Measurements from ENCODE around the gene PRDX2.

DNA sequence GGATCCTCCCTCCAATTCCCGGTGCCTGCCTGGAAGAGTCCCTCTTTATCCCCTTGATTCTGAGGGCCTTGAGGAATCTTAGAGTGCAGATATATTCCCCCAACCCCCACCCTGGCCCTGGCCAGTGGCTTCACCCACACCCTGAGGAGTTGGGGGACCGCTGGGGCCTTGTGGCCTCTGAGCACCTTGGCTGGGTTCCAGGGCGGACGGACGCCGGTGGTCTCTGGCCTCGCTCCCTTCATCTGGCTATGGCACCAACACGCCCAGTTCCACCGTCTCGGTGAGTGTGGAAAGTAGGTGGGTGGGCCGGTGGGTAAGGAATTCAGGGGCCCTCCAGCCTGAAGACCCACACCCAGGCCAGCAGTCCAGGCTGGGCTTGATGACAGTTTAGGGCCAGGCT, 41.7 kb upstream of the PRDX2 start:
- TF ChIP-seq, protein P1, sequence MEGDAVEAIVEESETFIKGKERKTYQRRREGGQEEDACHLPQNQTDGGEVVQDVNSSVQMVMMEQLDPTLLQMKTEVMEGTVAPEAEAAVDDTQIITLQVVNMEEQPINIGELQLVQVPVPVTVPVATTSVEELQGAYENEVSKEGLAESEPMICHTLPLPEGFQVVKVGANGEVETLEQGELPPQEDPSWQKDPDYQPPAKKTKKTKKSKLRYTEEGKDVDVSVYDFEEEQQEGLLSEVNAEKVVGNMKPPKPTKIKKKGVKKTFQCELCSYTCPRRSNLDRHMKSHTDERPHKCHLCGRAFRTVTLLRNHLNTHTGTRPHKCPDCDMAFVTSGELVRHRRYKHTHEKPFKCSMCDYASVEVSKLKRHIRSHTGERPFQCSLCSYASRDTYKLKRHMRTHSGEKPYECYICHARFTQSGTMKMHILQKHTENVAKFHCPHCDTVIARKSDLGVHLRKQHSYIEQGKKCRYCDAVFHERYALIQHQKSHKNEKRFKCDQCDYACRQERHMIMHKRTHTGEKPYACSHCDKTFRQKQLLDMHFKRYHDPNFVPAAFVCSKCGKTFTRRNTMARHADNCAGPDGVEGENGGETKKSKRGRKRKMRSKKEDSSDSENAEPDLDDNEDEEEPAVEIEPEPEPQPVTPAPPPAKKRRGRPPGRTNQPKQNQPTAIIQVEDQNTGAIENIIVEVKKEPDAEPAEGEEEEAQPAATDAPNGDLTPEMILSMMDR (IDR thresholded peaks at IDR 0.05; ENCODE audit: poor library complexity), result no peak
- no peak for TF ChIP-seq EZH2phosphoT487 (IDR thresholded peaks at IDR 0.05; ENCODE audit: low read depth, severe bottlenecking, unreplicated experiment)

Measured in hepatocyte (in vitro differentiated cells).